NCI-H2196 (cell line): ENCODE results near the gene CPED1.
"Not testable (repeated sequence)": the region's sequence is repeated elsewhere in the genome, so short reads cannot be mapped to it uniquely, and the experiment has no call there.

Experiments used
- DNase-seq: peaks from one replicate; lab custom pipeline; 2025; ENCODE audit not compliant: unreplicated experiment; lab: John Stamatoyannopoulos, UW

Gene CPED1

DNA sequence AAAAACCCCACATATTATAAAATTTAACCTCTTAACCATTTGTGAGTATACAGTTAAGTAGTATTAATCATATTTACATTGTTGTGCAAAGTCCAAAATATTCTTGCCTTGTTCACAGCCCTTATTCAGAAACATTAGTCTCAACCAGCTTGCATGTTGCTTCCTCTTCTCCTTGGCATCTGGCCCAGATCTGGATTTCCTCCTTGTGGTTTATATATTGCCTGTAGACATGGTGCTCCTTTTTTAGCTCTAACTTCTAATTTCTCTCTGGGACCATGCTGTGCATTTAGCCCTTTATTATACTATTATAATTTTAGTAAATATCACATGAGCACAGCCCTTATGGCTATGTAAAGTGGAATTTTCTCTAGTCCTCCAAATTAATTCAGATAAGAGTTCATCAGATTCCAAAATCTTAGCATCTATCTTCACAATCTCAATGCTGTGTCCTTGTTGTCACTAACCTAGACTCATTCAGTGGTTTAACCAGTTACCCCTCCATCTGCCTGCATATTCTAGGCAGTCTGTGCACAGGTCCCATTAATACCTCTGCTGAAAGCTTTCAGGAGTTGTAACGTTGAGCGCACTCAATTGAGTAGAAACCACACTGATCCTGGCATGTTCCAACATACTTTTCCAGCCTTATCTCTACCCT, 7.9 kb downstream of the CPED1 start:
- DNase-seq: peak; percentile 47

DNA sequence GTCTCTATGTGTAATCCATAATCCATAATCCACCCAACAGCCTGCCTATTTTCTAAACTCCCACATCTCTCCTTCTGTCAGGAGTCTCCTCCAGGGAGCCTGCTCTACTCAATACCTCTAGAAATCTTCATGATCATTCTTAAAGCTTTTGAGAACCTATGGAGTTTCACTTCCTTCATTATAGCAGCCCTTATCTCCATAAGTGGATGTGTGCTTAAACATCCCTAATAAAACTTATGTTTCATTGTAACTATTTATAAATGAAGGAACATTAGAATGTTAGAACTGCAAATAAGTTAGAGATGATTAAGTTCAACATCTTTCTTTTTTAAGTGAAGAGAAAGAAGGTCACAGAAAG, 8.5 kb downstream of the CPED1 start:
- DNase-seq: no peak

DNA sequence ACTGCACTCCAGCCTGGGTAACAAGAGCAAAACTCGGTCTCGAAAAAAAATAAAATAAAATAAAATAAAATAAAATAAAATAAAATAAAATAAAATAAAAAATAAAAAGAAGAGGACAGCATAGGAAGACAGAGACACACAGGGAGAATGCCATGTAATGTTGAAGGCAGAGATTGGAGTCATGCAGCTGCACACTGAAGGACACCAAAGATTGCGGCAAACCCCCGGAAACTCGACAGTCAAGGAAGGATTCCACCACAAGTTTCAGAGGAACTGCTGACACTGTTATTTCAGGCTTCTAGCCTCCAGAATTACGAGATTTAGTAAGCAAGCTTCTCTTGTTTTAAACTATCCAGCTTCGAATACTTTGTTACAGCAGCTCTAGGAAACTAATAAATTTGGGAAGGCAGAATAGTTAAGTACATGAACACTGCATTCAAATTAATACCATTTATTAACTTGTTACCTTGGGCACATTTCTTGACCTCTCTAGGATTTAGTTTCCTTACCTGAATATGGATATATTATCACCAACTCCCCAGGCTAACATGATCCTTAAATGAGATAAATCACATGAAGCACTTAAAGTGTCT, 9.5 kb downstream of the CPED1 start:
- DNase-seq: no peak

DNA sequence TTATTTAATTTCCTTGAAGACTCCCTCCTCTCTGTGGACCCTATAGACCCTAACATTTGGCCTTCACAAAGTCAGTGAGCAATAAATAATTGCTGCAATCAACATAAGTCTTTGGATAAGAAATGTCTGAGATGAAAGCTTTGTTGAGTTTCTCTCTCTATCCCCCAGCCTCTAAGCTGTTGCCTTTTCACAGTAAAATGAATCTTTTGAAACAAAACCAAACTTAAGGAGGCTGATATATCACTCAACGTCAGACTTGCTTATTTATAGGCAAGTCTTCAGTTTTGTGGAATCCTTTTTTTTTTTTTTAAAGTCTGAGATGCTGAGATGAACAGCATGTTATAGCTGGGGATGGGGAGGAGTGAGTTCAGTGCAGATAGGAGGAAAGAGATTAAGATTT, 10.0 kb downstream of the CPED1 start:
- no peak for DNase-seq

DNA sequence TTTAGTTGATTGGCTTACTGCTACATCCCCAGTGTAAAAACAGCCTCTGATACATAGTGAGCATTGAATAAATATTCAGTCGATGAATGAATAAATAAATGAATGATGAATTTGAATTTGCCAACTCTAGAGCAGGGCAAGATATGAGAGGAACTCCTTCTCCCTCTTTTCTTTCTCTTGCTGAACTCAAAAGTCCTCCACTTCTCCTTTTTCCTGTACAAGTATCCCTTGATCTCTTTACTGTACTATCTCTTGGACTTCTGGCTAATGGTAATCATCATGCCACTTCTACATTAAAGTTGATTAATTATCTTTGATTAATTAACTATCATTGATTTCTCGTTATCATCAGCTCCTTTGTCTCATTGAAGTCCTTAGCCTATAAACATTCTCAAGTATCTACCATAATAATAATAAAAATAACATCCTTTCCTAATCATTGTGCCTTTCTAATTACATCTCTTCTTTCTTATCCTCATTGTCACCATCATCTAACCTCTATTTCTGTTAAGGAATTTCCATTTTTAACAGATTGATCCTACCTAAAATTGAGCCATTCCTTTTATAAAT, 10.6 kb downstream of the CPED1 start:
- DNase-seq: no peak

DNA sequence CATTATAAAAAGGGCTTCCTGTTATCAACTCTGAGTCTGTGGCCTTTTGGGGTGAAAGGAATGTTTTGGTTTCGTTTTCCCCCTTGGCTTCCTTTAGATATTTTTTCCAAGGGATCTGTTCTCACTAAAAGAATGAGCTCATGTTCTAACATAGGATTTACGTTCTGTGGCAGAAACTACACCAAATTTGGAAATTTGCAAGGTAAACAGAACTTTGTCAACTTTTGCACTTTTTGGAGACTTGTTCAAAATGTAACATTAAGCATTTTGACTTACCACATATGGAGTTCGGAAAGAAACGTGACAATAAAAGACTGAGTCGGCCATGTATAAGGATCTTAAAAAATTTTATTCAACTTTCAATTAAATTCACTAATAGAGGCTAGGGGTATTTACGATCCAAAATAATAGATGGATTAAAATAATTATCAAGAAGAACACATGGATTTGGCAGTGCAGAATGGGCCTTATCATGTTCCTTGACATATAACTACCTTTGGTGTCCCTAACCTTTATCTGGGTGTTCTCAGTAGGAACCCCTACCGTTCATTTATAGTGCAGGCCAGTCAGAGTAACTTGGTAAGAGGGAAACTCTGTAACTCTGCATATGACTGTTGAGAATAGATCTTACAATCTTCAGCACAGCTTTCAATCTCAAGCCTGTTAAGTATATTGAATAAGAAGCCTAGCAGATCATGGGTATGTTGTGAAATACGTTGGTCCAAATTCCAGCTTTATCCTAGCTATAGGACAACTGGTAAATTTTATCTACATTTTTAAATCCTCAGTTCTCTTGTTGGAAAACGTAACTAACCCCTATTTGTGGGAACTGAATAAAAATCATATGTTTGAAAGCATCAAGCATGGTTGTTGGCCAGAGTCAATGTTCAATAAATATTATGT, 11.8 kb downstream of the CPED1 start:
- no peak for DNase-seq

DNA sequence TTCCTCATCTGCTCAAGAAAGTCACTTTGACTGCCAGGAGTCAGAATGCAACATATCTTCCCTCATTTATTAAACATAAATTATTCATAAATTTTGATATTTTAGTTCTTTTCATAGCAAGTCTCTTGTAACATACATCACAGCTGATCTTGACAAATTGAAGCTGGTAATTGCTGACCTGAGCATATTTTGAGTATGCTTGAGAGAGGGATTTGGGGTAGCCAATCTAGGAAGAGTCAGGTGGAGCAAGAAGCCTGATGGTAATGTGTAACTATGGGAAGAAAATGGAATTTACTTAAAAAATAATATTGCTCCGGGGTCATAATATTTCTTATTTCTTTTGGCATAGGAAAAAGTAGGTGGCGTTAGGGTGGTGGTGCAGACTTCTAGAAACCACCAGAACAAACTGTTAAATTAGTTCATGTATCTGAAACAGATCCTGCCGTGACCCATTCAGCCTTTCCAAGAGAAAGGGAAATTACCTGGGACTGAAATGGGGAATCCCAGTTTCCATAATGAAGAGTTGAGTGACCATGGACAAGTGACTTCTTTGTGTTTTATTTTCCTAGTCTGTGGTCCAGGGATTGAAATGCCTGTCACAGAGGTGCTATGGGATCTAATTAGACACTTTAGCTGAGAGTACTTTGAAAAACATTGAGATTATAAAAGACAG, 12.9 kb downstream of the CPED1 start:
- DNase-seq: no peak

DNA sequence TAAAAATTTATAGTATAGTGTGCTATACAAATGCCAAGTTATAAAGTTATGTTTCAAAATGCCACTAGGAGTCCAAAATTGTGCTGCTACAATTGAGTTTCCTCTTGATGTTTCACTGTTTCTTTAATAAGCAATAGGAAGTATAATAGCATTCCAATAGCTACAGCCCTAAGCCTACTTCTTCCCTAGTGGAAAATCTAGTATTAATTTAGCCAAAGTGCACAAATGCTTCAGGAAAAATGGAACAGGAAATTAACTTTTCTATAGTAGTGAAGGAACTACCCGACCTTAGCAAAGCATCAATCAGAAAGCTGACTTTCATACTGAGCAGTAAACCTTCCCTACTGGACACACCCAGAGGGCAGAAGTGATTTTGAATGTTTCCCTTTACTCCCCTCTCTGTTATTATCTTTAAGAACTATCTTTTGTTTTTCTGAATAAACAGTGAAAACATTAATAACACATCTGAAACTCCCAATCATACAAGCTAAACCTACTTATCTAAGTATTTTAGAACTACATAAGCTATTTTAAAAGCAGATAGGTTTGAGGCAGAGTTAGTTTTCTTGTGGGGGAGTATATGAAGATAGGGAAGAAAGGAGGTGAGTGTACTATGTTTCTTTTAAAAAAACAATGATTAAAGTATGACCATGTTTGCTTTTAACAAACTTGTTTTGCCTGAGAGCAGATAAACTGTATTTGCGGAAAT, 13.7 kb downstream of the CPED1 start:
- DNase-seq: no peak

DNA sequence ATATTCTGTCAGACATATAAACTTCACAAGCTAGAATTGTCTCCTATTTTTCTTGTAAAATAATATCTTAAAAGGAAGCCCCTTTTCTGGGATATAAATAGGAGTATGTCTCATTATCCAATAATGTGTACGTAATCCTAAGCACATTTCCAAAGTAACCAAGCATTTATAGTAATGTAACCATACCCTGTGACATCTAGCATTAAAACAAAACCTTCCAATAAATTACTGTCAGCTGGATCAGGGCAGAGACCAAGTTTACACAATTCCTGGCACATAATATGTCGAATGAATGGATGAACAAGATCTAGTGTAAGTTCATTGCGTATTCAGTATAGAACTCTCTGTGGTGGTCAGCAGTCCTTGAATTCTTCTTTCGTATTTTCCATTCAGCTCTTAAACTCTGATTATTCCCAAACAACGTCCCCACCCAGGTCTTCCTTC, 14.3 kb downstream of the CPED1 start:
- no peak for DNase-seq

DNA sequence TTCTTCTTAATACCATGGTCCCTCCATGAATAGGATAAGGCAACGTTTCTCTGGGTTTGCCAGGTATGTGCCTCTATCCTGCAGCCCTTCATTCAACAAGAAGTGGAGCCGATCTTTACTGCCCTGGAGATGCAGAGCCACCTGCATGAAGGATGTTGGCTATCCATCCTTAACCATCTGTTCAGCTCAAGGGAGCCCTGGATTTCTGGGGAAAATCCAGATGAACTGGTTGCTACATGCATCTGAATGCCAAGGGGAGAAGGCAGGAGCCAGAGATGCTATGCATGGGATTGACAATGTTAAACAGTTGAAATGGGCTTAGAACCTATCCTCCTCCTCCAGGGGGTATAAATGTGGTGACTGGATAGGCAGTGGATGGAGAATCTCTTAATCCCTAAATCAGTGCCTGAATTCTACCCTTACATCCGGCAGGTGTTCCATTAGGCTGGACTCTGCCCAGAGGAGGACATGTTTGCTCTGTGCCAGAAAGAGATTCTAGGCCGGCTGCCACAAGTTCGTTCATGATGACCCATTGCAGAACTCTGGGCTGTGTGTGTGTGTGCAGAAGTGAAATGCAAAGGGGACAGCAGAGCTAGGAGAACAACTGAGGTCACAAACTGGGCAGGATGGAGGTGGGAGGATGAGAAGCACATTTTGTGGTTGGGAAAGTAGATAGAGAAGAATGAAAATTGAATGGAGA, 15.6 kb downstream of the CPED1 start:
- DNase-seq: peak; percentile 67

DNA sequence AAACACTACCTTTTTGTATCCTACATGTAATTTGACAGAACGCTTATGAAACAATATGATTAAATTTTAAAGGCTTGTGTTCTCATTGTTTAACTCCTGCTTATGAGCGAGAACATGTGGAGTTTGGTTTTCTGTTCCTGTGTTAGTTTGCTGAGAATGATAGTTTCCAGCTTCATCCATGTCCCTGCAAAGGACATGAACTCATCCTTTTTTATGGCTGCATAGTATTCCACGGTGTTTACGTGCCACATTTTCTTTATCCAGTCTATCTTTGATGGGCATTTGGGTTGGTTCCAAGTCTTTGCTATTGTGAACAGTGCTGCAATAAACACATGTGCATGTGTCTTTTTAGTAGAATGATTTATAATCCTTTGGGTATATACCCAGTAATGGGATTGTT, 16.5 kb downstream of the CPED1 start:
- DNase-seq: not testable (repeated sequence)

DNA sequence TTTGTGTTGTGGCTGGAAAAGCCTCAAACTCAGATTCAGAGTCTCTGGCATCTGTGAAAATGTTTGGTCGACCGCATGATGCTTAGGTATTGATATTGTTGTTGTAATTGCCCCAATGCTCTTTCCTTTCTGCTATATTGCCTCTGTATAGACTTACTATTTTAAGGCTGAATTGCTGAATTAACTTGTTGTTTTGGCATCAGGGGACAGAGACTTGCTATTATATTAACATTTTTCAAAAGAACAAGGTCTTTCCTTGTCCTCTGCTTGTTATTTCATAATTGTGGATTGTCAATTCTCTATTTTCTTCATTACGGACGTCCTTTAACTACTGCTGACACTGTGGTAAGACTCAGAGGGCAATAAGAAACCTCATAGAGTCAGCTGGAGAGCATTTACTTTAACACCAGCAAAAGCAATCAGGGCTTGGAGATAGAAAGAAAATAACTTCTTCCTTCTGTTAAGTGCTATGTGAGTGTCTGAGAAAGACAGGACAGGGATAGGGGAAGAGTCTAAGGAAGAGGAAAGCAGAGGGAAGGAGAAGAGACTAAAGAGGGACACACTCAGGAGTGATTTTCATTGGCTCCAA, 17.6 kb downstream of the CPED1 start:
- DNase-seq: no peak

DNA sequence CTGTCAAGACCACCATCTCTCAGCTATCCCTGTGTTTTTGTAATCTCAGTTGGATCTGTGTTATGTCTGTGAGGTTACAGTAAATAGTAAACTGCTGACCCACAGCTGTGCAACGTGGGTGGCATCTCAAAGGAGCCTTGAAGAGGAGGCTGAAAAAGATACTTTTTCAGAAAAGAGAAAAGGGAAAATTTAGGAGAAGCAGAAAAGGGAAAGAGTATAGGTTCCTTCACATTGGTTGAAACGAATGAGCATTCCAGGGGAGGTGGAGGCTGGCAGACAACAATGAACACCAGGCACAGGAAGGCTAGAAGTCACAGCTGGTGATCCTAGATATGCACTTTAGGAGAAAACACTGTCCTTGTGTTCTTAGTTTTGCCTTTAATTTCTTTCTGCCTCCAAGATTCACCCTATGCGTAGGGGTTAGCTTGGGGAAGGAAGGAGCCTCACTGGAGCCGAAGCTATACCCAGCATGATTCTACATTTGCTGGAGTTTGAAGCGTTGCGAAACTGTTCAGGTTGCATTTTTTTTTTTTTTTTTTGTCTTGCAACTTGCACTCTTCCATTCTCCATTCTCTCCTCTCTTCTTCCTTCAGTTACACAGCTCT, 18.3 kb downstream of the CPED1 start:
- no peak for DNase-seq

DNA sequence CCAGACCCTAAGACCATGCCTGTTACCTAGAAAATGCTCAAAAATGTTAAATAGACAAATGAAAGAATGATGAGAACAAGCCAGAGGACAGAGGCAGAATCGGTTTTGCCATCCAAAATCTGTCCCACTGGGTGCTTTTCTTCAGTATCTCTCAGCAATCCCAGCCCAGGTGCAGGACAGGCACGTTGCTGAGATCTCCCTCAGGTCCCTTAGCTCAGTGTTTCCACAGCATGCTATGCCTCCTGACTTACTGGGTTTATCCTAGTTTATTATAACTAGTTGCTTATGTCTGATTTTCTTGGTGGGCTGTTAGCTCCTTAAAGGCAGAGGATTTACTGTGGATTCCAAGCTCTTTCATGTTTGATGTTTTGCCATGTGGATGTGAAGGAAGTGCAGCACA, 20.3 kb downstream of the CPED1 start:
- DNase-seq: no peak

DNA sequence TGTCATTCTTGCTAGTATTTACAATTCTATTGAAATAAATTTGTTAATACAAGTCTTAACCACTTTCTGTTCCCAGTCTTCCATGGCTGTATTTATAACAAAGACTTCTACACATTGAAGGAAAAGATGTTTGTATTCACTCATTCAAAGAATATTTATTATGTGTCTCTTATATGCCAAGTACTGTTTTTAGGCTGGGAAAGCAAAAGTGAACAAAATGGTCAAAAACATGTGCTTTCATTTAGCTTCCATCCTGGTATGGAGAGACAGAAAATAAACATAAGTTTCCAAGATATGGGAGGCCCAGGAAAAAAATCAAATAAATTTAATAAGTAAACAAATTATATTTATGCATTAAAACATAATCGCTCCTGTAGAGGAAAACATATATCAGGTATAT, 22.9 kb downstream of the CPED1 start:
- no peak for DNase-seq

DNA sequence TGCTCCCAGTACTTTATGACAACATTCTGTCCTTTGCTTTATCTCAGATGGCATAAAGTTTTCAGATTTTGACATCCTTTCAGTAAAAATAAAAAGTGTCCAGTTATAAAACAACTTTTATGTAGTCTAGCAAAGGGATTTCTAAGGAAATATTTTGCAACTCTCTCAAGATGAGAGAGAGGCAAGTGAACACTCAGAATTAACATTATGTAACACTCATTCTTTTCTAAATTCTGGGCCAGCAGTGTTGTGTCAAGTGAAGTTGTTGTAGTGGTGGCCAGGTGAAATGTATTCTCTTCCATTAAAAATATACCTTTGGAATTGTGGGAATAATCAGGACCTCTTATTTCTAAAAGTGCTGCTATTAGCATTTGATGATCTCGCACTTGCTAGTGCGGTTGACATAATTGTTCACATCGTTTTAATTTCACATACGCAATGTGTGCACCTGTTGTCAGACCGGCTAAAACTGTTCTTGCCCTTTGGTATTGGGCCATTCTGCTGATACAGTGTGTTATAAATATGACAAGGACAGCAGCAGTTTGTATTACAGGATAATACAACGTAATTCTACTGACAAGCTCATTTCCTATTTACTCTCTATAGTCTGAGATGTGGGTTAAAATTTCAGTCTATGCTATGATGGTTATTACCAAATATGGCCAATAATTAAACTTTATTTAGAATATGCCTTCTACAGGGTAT, 23.8 kb downstream of the CPED1 start:
- DNase-seq: no peak

DNA sequence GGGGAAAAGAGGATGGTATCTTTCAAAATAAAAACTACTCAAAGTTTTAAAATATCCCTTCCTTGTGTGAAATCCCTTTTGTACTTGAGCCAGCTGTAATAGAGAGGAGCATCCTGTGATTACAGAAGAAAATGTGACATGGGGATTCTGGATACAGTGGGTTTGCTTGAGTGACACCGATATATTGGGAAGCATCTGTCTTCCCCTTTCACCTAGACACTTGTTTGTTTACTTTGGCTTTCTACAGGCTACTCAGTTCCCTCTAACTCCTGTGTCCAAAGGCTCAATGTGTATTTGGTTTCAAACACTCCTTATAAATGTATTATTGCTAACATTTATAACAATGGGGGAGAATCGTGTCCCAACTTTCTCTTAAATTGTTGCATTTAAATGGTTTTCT, 24.4 kb downstream of the CPED1 start:
- DNase-seq: no peak

DNA sequence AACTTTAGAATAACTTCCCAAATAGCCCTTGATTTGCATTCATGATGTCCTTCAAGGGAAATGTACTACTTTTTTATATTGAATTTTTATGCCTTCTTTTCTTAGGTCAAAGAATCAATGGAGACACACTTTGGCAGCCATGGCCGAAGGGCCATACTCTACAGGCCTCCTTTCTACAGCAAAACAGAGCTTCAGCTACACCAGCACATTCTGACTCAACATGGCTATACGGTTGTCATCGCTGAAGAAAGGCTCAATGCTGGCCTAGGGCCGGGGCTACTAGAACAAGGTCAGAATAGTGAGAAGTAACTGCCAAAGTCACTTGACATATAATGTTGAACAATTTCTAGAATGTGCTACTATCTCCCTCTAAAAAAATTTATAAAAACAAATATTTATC, 27.0 kb downstream of the CPED1 start:
- no peak for DNase-seq

DNA sequence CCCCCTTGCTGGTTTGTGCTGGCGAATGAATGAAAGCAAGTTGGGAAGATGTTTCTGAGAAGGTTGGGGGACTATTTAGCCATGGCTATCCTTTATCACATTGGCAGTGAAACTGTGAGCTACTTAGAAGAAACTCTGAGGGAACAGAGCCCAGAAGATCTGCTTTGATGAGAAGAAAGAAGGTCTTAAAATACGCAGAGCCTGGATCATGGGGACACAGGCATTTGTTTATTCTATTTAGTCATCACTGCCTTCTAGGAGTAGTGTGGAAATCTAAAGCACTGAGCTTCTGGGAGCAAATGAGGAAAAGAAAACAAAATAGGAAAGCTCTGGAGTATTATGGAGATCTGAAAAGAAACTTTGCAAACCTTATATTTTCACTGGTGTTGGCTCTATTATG, 28.5 kb downstream of the CPED1 start:
- DNase-seq: no peak
